K562 (cell line): ENCODE results near the gene RNU1-4. TPM values are rescaled to one million over a fixed set of nuclear protein-coding genes. Genes with fewer than 3 reads are reported as not detected.

Experiments
- ATAC-seq: fragments of 200-7000 bp; cut with Tn5 transposase; 3 replicates; pipeline ENCODE4 v1.9.1; 2020; ENCODE audit warnings: moderate library complexity
- BruUV-seq: library from RNA; stranded (reverse); fragments of 400-500 nt; replicated peaks from 2 replicates; lab custom pipeline; 2021; lab: Mats Ljungman, UMichigan
- CTCF ChIA-PET: fragments of 300-600 bp; formaldehyde crosslinking; extraction: SDS; loops from one replicate; lab custom pipeline; 2021; ENCODE audit warnings: low intra/inter-chr PET ratio; lab: Yijun Ruan, JAX
- POLR2A ChIA-PET: fragments of 300-600, 350-650 bp; sonication (Branson Sonifier 250); formaldehyde crosslinking; extraction: SDS; loops from one replicate; lab custom pipeline; 2021; ENCODE audit warnings: antibody characterized with exemption, inconsistent platforms; lab: Yijun Ruan, JAX
- DNase-seq, 4 experiments: peaks; one replicate each; pipeline versions ENCODE4 v3.0.0 to v3.0.0-alpha.2; 2011 to 2018; ENCODE audit warnings: low spot score in 3 of 4, mixed read lengths in 3 of 4; ENCODE audit errors: extremely low read depth in 1 of 4
- FAIRE-seq: peaks from 2 replicates; lab custom pipeline; 2011; peaks lifted over from hg19 to GRCh38; lab: Jason Lieb, UNC
- H2AFZ ChIP-seq: 2 replicates; pipeline ENCODE4 v1.6.0; 2011; ENCODE audit warnings: low read depth, low read length, control low read depth, inconsistent platforms
- H3K27ac ChIP-seq: fragments of 200-600 bp; 3 replicates; pipeline ENCODE4 v1.8.0; 2011; ENCODE audit warnings: low read depth, mild to moderate bottlenecking, control low read depth, inconsistent platforms, low read length, moderate library complexity, mixed read lengths; ENCODE audit errors: extremely low read depth
- H3K27me3 ChIP-seq, 2 experiments: fragments of 300-600 bp in 1 of 2; 2 replicates in 1 of 2; 3 replicates in 1 of 2; pipeline versions ENCODE4 v1.6.0 to v1.8.0; 2011; ENCODE audit warnings: inconsistent platforms in 2 of 2, low read length in 2 of 2, mild to moderate bottlenecking in 1 of 2, mixed read lengths in 1 of 2, moderate library complexity in 1 of 2; ENCODE audit not compliant: control insufficient read depth in 2 of 2, insufficient read depth in 2 of 2
- H3K36me3 ChIP-seq: fragments of 300-600 bp; 3 replicates; pipeline ENCODE4 v1.8.0; 2011; ENCODE audit warnings: mild to moderate bottlenecking, low read length, inconsistent platforms; ENCODE audit not compliant: control insufficient read depth, insufficient read depth
- H3K4me1 ChIP-seq, 2 experiments: fragments of 200-600 bp in 1 of 2; replicated peaks in 1 of 2; 2 replicates in 1 of 2; 3 replicates in 1 of 2; pipeline versions ENCODE4 v1.5.1 to v1.8.0; 2011; ENCODE audit warnings: inconsistent platforms in 2 of 2, low read length in 2 of 2, mild to moderate bottlenecking in 1 of 2, mixed read lengths in 1 of 2, moderate library complexity in 1 of 2; ENCODE audit not compliant: control insufficient read depth in 2 of 2, insufficient read depth in 2 of 2
- H3K4me2 ChIP-seq: 2 replicates; pipeline ENCODE4 v1.6.1; 2011; ENCODE audit warnings: low read length, control low read depth, inconsistent platforms, mixed read lengths; ENCODE audit not compliant: insufficient read depth
- H3K4me3 ChIP-seq: fragments of 200-600 bp; sonication (generic), shearing (Covaris generic); 2 replicates; pipeline ENCODE4 v1.5.1; 2016; ENCODE audit warnings: control low read depth, inconsistent platforms
- H3K79me2 ChIP-seq: fragments of 200-600 bp; 3 replicates; pipeline ENCODE4 v1.8.0; 2011; ENCODE audit warnings: low read length, inconsistent platforms; ENCODE audit not compliant: control insufficient read depth, insufficient read depth
- H3K9ac ChIP-seq, 2 experiments: 2 replicates each; pipeline versions ENCODE4 v1.6.0 to v1.6.1; 2011; ENCODE audit warnings: low read depth in 2 of 2, low read length in 2 of 2, control low read depth in 1 of 2, inconsistent platforms in 1 of 2, mild to moderate bottlenecking in 1 of 2, mixed read lengths in 1 of 2; ENCODE audit not compliant: insufficient read depth in 1 of 2
- H3K9me1 ChIP-seq: one replicate; pipeline ENCODE4 v1.6.0; 2011; ENCODE audit warnings: inconsistent platforms, mild to moderate bottlenecking, low read length, moderate library complexity; ENCODE audit not compliant: control insufficient read depth, insufficient read depth
- H3K9me3 ChIP-seq: replicated peaks from 2 replicates; pipeline ENCODE4 v1.5.1; 2011; ENCODE audit warnings: low read depth, low read length, inconsistent platforms; ENCODE audit not compliant: control insufficient read depth, insufficient read depth
- H4K20me1 ChIP-seq: replicated peaks from 2 replicates; pipeline ENCODE4 v1.6.1; 2011; ENCODE audit warnings: low read length, inconsistent platforms, mixed read lengths; ENCODE audit not compliant: control insufficient read depth, insufficient read depth
- BHLHE40 ChIP-seq: IDR thresholded peaks from 2 replicates; pipeline ENCODE4 v1.6.1; 2011; ENCODE audit warnings: low read length, improper control_type of control experiment
- CBFB ChIP-seq: sonication (generic); formaldehyde crosslinking; IDR thresholded peaks from 2 replicates; pipeline ENCODE4 v1.4.0; 2020; ENCODE audit warnings: mild to moderate bottlenecking, missing genetic modification reagents
- E4F1 ChIP-seq: fragments of 250-450 bp; sonication (Bioruptor Pico); IDR thresholded peaks from 2 replicates; pipeline ENCODE4 v1.5.0; 2021; ENCODE audit warnings: mild to moderate bottlenecking, borderline replicate concordance
- KLF16 ChIP-seq: IDR thresholded peaks from 2 replicates; pipeline ENCODE4 v1.6.1; 2016; ENCODE audit warnings: antibody characterized with exemption
- MEF2A ChIP-seq: IDR thresholded peaks from 2 replicates; pipeline ENCODE4 v1.6.1; 2011; ENCODE audit warnings: low read depth, mild to moderate bottlenecking, low read length, moderate library complexity; ENCODE audit not compliant: control insufficient read depth
- MIER1 ChIP-seq: fragments of 450-650 bp; IDR thresholded peaks from 2 replicates; pipeline ENCODE4 v1.6.1; 2016; ENCODE audit warnings: antibody characterized with exemption, mild to moderate bottlenecking, low read depth
- SMARCA5 ChIP-seq: fragments of 450-650 bp; IDR thresholded peaks from 2 replicates; pipeline ENCODE4 v1.6.1; 2016
- TOE1 ChIP-seq, 2 experiments: fragments of 450-650 bp in 1 of 2; sonication (generic) in 1 of 2; formaldehyde crosslinking in 1 of 2; IDR thresholded peaks; 2 replicates each; pipeline versions ENCODE4 v1.7.1 to v1.8.0; 2016 to 2022; ENCODE audit warnings: borderline replicate concordance in 2 of 2, mild to moderate bottlenecking in 2 of 2, antibody characterized with exemption in 1 of 2, inconsistent platforms in 1 of 2, low read depth in 1 of 2, missing genetic modification reagents in 1 of 2, moderate library complexity in 1 of 2
- ZNF644 ChIP-seq: fragments of 200-800 bp; sonication (Bioruptor generic); IDR thresholded peaks from 2 replicates; pipeline ENCODE4 v1.6.1; 2016; ENCODE audit warnings: low read depth, missing genetic modification characterization, missing compliant biosample characterization
- WGBS: fragments of 100-300 bp; shearing (Covaris generic); methylation state at CpG from one replicate; pipeline ENCODE4 v1.1.6; 2016; ENCODE audit warnings: low coverage, mixed read lengths; ENCODE audit not compliant: insufficient coverage; ENCODE audit errors: missing lambda C conversion rate; 5-methylcytosine and 5-hydroxymethylcytosine counted together
- in situ Hi-C: fragments of 300-500 bp; cut with MboI; formaldehyde crosslinking; loops from 4 replicates; pipeline ENCODE4 v1.15.0; 2018; ENCODE audit warnings: inconsistent platforms, mixed read lengths
- intact Hi-C: fragments of 100-400 bp; cut with micrococcal nuclease; formaldehyde crosslinking; loops from 2 replicates; pipeline ENCODE4 v1.14.2; 2022
- polyA plus RNA-seq, 8 experiments: library from polyadenylated mRNA; depleted of rRNA in 4 of 8; stranded (reverse) in 5 of 8; unstranded in 3 of 8; fragments of >200 nt; fragmentation: Nextera tagmentation in 2 of 8; fragmentation: Illumina TruSeq in 1 of 8; extraction: Ambion mirVana in 2 of 8; extraction: Trizol in 1 of 8; gene quantifications; 2 replicates each; pipeline versions ENCODE4 v1.2.1 to v1.2.3, GENCODE V29; 2011 to 2014; ENCODE audit warnings: inconsistent platforms in 1 of 8, missing spikeins in 1 of 8
- total RNA-seq, 7 experiments: library from RNA; depleted of rRNA in 6 of 7; stranded (reverse); fragments of >200 nt in 6 of 7; fragmentation: Illumina TruSeq in 2 of 7; extraction: Trizol in 2 of 7; gene quantifications; 2 replicates each; pipeline versions ENCODE4 v1.2.1 to v1.2.3, GENCODE V29; 2011 to 2021; ENCODE audit warnings: low replicate concordance in 1 of 7
- TF ChIP-seq, protein P1 (sequence below): fragments of 200-800 bp; sonication (Bioruptor generic); IDR thresholded peaks from 2 replicates; pipeline ENCODE4 v1.6.1; 2017; ENCODE audit warnings: missing genetic modification characterization, missing compliant biosample characterization
- TF ChIP-seq, protein P2 (sequence below): conservative IDR thresholded peaks from 2 replicates; pipeline ENCODE4 v1.6.1; 2011; ENCODE audit warnings: low read depth, mild to moderate bottlenecking, low read length; ENCODE audit not compliant: control insufficient read depth
- TF ChIP-seq, protein P3 (sequence below): fragments of 200-800 bp; sonication (Bioruptor generic); IDR thresholded peaks from 2 replicates; pipeline ENCODE4 v1.6.1; 2017; ENCODE audit warnings: missing genetic modification characterization, missing compliant biosample characterization

RNU1-4 gene
- total and polyA plus RNA-seq, 9 of the 15 experiments (the other 6 are each of a cell fraction or from before 2014, with no cell fraction given) = under 0.01 to 32,823 (median 2,538) TPM; not detected in 4

DNA sequence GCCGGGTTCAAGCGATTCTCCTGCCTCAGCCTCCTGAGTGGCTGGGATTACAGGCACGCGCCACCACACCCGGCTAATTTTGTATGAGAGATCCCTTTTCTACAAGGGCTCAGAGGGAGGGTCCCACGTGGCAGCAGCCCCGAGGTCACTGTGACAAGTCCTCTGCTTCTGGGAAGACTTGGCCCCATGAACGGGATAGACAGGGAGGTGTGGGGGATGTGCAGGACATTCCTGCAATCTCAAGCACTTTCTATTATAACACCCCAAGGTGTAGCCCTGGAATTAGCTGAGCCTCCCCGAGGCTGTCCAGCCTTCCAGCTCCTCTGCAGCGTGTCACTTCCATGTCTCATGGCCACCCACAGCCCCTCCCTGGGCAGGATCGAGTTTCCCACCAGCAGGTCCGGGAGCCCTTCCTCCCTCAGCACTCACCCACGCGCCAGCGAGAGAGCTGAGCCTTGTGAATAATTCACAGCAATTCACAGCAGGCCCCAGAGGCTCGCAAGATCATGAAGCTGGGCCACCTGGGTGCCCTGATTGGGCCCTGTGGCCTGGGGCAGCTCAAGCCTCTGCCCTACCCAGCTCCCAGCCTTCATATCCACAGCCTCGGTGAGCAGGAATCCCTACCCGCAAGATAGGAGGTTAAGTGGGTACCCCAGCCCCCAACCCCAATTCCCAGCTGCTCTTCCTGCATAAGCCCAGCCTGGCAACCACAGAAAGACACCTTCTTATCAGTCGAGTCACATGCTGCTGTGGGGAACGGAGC is 22.8 kb upstream of the RNU1-4 start:
- ATAC-seq (peak; percentile 27), FAIRE-seq (peak; percentile 84), DNase-seq (peak; percentile 23 to 42 (median 38))
- intact Hi-C loops (no loop called here), in situ Hi-C loops (no loop called here)
- Histone ChIP-seq H3K36me3 (no peaks in the 10 kb centered on the region), H3K79me2 (no peaks in the 10 kb centered on the region), H3K9me1 (no peaks in the 10 kb centered on the region), H3K4me2 (no peak overlapping the region), H3K27me3 (no peaks in the 10 kb centered on the region; a peak in 1 of 5 replicates), H3K4me1 (peaks cover 10 to 39% of the 10 kb centered on the region in 2 experiments; a peak in 4 of 5 replicates), H4K20me1 (no peaks in the 10 kb centered on the region), H3K9ac (peak overlapping the region in 1 of 2 experiments; percentile 78; a peak in 2 of 4 replicates), H3K4me3 (no peak overlapping the region), H2AFZ (no peak overlapping the region), H3K9me3 (no peaks in the 10 kb centered on the region), H3K27ac (no peak overlapping the region)
- WGBS = 19% methylated on average over 20 of the region's 20 CpGs
- CTCF ChIA-PET = no interaction called here
- POLR2A ChIA-PET = interaction anchor here (0.8 to 1.8 kb wide), 4 partner anchors 10 to 30 kb away, joined by 3 to 11 read pairs (median 4); no protein-coding TSS in a partner anchor
- no TSS peak for BruUV-seq
- TF ChIP-seq CBFB (CRISPR knock-in tag) = 0 out of 2 replicates have a peak, but pooled peaks have one; percentile 12
- TF ChIP-seq, protein P1, sequence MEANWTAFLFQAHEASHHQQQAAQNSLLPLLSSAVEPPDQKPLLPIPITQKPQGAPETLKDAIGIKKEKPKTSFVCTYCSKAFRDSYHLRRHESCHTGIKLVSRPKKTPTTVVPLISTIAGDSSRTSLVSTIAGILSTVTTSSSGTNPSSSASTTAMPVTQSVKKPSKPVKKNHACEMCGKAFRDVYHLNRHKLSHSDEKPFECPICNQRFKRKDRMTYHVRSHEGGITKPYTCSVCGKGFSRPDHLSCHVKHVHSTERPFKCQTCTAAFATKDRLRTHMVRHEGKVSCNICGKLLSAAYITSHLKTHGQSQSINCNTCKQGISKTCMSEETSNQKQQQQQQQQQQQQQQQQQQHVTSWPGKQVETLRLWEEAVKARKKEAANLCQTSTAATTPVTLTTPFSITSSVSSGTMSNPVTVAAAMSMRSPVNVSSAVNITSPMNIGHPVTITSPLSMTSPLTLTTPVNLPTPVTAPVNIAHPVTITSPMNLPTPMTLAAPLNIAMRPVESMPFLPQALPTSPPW (CRISPR knock-in tag) = peak; percentile 64; the same call in 1 of the 2 replicates
- peak; percentile 43; the same call in 1 of the 2 replicates for TF ChIP-seq KLF16
- TF ChIP-seq BHLHE40 = peak; percentile 22; the same call in 1 of the 2 replicates
- 0 out of 2 replicates have a peak, but pooled peaks have one; percentile 49 for TF ChIP-seq ZNF644 (tag)
- TF ChIP-seq SMARCA5 = no peak
- TF ChIP-seq MIER1 = no peak
- TF ChIP-seq E4F1 (CRISPR knock-in tag) = no peak
- TF ChIP-seq MEF2A = no peak
- TF ChIP-seq, protein P2, sequence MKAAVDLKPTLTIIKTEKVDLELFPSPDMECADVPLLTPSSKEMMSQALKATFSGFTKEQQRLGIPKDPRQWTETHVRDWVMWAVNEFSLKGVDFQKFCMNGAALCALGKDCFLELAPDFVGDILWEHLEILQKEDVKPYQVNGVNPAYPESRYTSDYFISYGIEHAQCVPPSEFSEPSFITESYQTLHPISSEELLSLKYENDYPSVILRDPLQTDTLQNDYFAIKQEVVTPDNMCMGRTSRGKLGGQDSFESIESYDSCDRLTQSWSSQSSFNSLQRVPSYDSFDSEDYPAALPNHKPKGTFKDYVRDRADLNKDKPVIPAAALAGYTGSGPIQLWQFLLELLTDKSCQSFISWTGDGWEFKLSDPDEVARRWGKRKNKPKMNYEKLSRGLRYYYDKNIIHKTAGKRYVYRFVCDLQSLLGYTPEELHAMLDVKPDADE = 0 out of 2 replicates have a peak, but pooled peaks have one; percentile 11
- TF ChIP-seq TOE1 (IDR thresholded peaks at IDR 0.05; ENCODE audit: borderline replicate concordance) = no peak
- TF ChIP-seq TOE1 (CRISPR knock-in tag; IDR thresholded peaks at IDR 0.05; ENCODE audit: borderline replicate concordance, low read depth) = peak; percentile 48; the same call in 1 of the 2 replicates
- TF ChIP-seq, protein P3, sequence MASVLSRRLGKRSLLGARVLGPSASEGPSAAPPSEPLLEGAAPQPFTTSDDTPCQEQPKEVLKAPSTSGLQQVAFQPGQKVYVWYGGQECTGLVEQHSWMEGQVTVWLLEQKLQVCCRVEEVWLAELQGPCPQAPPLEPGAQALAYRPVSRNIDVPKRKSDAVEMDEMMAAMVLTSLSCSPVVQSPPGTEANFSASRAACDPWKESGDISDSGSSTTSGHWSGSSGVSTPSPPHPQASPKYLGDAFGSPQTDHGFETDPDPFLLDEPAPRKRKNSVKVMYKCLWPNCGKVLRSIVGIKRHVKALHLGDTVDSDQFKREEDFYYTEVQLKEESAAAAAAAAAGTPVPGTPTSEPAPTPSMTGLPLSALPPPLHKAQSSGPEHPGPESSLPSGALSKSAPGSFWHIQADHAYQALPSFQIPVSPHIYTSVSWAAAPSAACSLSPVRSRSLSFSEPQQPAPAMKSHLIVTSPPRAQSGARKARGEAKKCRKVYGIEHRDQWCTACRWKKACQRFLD (CRISPR knock-in tag) = peak; percentile 43; the same call in 1 of the 2 replicates
